Endometrial microvascular endothelial cells (primary cell): Measurements from ENCODE around the gene MGST3. TPM values are rescaled to one million over a fixed set of nuclear protein-coding genes. Genes with fewer than 3 reads are reported as not detected.
"Not testable (repeated sequence)": the region's sequence is repeated elsewhere in the genome, so short reads cannot be mapped to it uniquely, and the experiment has no call there.

Experiments used
- in situ Hi-C: cut with HindIII; loops from 2 replicates; pipeline ENCODE4 v1.10.0; 2017; ENCODE audit warnings: low sequenced_read_pairs, low pct_unique_long_range_greater_than_20kb; ENCODE audit errors: inconsistent ontology term
- total RNA-seq: library from RNA; depleted of rRNA; stranded (reverse); fragments of >200 nt; gene quantifications from one replicate; pipeline ENCODE4 v1.2.3, GENCODE V29; 2015; ENCODE audit errors: inconsistent ontology term

Gene MGST3
- total RNA-seq, 1 donor from 2014 or later = 199 TPM

GRCh38 chr1:165623624-165624023 is 7.4 kb upstream of the MGST3 start:
- in situ Hi-C loops = no loop called here

GRCh38 chr1:165624441-165624840 is 6.6 kb upstream of the MGST3 start:
- in situ Hi-C loops = no loop called here

GRCh38 chr1:165628147-165628822 is 2.7 kb upstream of the MGST3 start:
- in situ Hi-C loops = no loop called here

- in situ Hi-C loops = no loop called here
These were observed 1.9 kb upstream of the MGST3 start for GRCh38 chr1:165629151-165629550.

GRCh38 chr1:165629848-165630628 is 996 bp upstream of the MGST3 start:
- in situ Hi-C loops = no loop called here

GRCh38 chr1:165631342-165632151 is 513 bp downstream of the MGST3 start:
- in situ Hi-C loops = no loop called here

GRCh38 chr1:165632152-165632469 is 1.1 kb downstream of the MGST3 start:
- in situ Hi-C loops = no loop called here

- in situ Hi-C loops = no loop called here
These were observed 1.5 kb downstream of the MGST3 start for GRCh38 chr1:165632491-165632890.

- in situ Hi-C loops = no loop called here
These were observed 2.6 kb downstream of the MGST3 start for GRCh38 chr1:165633614-165634013.

GRCh38 chr1:165634154-165634921 is 3.3 kb downstream of the MGST3 start:
- in situ Hi-C loops = no loop called here

DNA sequence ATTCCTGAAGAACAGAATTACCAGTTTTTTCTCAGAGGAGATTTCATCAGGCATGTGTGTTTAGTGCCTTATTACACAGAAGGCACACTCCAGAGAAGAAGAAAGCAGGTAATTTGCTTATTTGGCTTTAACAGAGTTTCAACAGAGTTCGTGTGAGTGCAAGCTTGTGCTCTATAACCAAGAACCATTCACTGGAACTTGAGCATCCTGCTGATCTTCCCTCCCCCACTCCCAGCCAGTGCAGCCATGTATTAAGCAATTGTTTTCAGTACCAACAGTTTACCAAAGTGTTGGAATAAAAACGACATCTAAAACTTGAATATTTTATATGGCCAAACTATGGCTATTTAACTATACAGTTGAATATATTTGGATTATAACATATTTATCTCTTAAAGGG is 4.3 kb downstream of the MGST3 start:
- in situ Hi-C loops = no loop called here

DNA sequence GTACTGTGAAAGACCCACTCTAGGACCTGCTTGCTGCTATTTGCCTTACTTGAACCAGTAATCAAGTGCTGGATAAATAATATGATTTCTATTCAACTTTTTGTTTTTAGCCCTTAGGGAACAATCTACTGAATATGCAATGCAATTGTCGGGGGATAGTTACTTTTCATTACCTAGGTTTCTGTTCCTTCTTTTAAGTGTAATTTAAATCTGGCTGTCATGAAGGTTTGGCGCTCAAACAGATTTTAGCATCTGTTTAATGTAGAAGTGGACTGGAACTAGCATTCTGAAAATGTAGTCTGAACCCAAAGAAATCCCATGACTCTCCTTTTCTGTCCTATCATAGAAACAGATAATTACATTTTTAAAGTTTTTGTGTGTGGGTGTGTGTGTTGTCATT is 4.8 kb downstream of the MGST3 start:
- in situ Hi-C loops = no loop called here

- in situ Hi-C loops = no loop called here
These were observed 6.4 kb downstream of the MGST3 start for GRCh38 chr1:165637427-165637826.

GRCh38 chr1:165638211-165638610 is 7.2 kb downstream of the MGST3 start:
- in situ Hi-C loops = not testable (repeated sequence)

- in situ Hi-C loops = no loop called here
These were observed 9.0 kb downstream of the MGST3 start for GRCh38 chr1:165639821-165640623.

DNA sequence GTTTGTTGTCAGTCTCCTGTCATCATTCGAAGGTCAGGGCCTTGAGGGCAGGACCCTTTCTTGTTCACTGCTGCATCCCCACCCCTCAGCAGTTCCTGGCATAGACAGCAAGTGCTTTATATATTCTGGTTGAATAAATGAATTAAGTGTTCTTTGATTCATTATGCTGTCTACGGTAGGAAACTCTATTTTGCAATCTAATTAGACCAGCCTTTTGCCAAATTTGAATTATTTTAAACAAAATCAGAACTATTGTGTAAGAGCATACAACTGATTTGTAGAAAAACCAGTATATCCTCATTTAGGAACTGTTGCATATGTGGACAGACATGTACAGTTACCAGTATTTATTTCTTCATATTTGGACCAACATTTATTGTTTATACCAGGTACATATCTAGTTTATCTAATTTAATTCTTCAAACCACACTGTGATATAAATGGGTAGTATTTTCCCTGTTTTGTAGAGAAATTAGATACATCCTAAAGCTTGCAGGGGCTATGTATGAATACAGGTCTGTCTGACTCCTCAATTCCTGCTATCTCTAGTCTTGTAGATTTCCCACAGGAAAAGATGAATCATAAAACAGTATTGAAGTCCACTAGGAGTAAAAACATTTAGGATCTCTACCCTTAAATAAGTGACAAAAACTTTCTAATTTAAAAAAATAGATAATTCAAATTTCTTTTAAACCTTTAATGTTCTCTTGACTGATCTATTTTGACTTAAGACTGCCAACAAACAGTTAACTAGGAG is 10.4 kb downstream of the MGST3 start:
- in situ Hi-C loops = no loop called here

- in situ Hi-C loops = no loop called here
These were observed 13.2 kb downstream of the MGST3 start for GRCh38 chr1:165644064-165644735.
